A549 (cell line): Measurements from ENCODE around the gene LRFN2. TPM values are rescaled to one million over a fixed set of nuclear protein-coding genes. Genes with fewer than 3 reads are reported as not detected.

Experiments
- ATAC-seq, 2 experiments: fragments of 200-7000 bp in 1 of 2; fragments of >200 bp in 1 of 2; cut with Nextera tagmentation in 1 of 2; cut with Tn5 transposase in 1 of 2; 3 replicates each; pipeline versions ENCODE4 v1.8.0 to v1.9.1; 2018 to 2020; ENCODE audit warnings: mild to moderate bottlenecking in 1 of 2, moderate library complexity in 1 of 2
- CTCF ChIA-PET: fragments of 300-600 bp; sonication (Branson Sonifier 250); formaldehyde crosslinking; extraction: SDS; loops from one replicate; lab custom pipeline; 2021; ENCODE audit warnings: antibody characterized with exemption, inconsistent platforms; lab: Yijun Ruan, JAX
- POLR2A ChIA-PET: fragments of 350-600 bp; formaldehyde crosslinking; extraction: SDS; loops from one replicate; lab custom pipeline; 2021; ENCODE audit warnings: antibody characterized with exemption, inconsistent platforms; lab: Yijun Ruan, JAX
- DNase-seq, 2 experiments: peaks; one replicate each; pipeline versions ENCODE4 v3.0.0 to v3.0.0-alpha.2; 2011 to 2016; ENCODE audit warnings: low read depth in 1 of 2, low spot score in 1 of 2
- FAIRE-seq: peaks from 2 replicates; lab custom pipeline; 2011; peaks lifted over from hg19 to GRCh38; lab: Jason Lieb, UNC
- H3K27ac ChIP-seq, 2 experiments: fragments of >200 bp; sonication (Bioruptor Twin); formaldehyde crosslinking; 3 replicates each; pipeline ENCODE4 v1.5.1; 2016 to 2017
- H3K4me1 ChIP-seq: fragments of >200 bp; sonication (Bioruptor Twin); formaldehyde crosslinking; 3 replicates; pipeline ENCODE4 v1.6.1; 2016
- H3K4me2 ChIP-seq: fragments of >200 bp; sonication (Bioruptor Twin); formaldehyde crosslinking; 3 replicates; pipeline ENCODE4 v1.6.1; 2016
- H3K4me3 ChIP-seq: fragments of >200 bp; sonication (Bioruptor Twin); formaldehyde crosslinking; 3 replicates; pipeline ENCODE4 v1.5.1; 2016
- H3K9me3 ChIP-seq: fragments of >200 bp; sonication (Bioruptor Twin); formaldehyde crosslinking; 3 replicates; pipeline ENCODE4 v1.6.1; 2016
- BCL3 ChIP-seq: fragments of >200 bp; sonication (Bioruptor Twin); formaldehyde crosslinking; IDR thresholded peaks from 3 replicates; pipeline ENCODE4 v1.6.1; 2016
- CBX8 ChIP-seq: fragments of 200-600 bp; sonication (generic); IDR thresholded peaks from 2 replicates; pipeline ENCODE4 v1.6.1; 2016
- CEBPB ChIP-seq, 2 experiments: fragments of >200 bp in 1 of 2; sonication (Bioruptor Twin) in 1 of 2; formaldehyde crosslinking in 1 of 2; IDR thresholded peaks; 2 replicates each; pipeline ENCODE4 v1.6.1; 2012 to 2016
- CHD2 ChIP-seq: fragments of 150-350 bp; IDR thresholded peaks from 2 replicates; pipeline ENCODE4 v1.6.1; 2014; ENCODE audit warnings: low read length; ENCODE audit not compliant: partially characterized antibody
- EP300 ChIP-seq, 2 experiments: fragments of >200 bp; sonication (Bioruptor Twin); formaldehyde crosslinking; IDR thresholded peaks; 2 replicates in 1 of 2; 3 replicates in 1 of 2; pipeline ENCODE4 v1.6.1; 2016 to 2017
- FOSB ChIP-seq: fragments of 250-450 bp; sonication (Bioruptor Pico); IDR thresholded peaks from 2 replicates; pipeline ENCODE4 v1.5.0; 2020; ENCODE audit warnings: mild to moderate bottlenecking, moderate library complexity
- FOSL2 ChIP-seq, 2 experiments: fragments of 450-650 bp in 1 of 2; fragments of >200 bp in 1 of 2; sonication (Bioruptor Twin) in 1 of 2; formaldehyde crosslinking; IDR thresholded peaks; 2 replicates each; pipeline versions ENCODE4 v1.5.0 to v1.6.1; 2016 to 2020; ENCODE audit warnings: mild to moderate bottlenecking in 1 of 2, moderate library complexity in 1 of 2
- FOXS1 ChIP-seq: fragments of 250-450 bp; sonication (Bioruptor Pico); IDR thresholded peaks from 2 replicates; pipeline ENCODE4 v1.5.0; 2020; ENCODE audit warnings: mild to moderate bottlenecking, moderate library complexity
- HEYL ChIP-seq: fragments of 250-450 bp; sonication (Bioruptor Pico); IDR thresholded peaks from 2 replicates; pipeline ENCODE4 v1.8.0; 2021; ENCODE audit warnings: mild to moderate bottlenecking, moderate library complexity
- HOXB13 ChIP-seq: fragments of 250-450 bp; sonication (Bioruptor Pico); IDR thresholded peaks from 2 replicates; pipeline ENCODE4 v1.5.0; 2020; ENCODE audit warnings: low read depth, mild to moderate bottlenecking, moderate library complexity
- JUNB ChIP-seq: fragments of >200 bp; sonication (Bioruptor Twin); formaldehyde crosslinking; IDR thresholded peaks from 2 replicates; pipeline ENCODE4 v1.6.1; 2016
- KDM1A ChIP-seq: fragments of 200-600 bp; sonication (generic); IDR thresholded peaks from 2 replicates; pipeline ENCODE4 v1.6.1; 2016; ENCODE audit warnings: low read depth, mild to moderate bottlenecking
- MAFK ChIP-seq: fragments of 450-650 bp; IDR thresholded peaks from 2 replicates; pipeline ENCODE4 v1.6.1; 2014; ENCODE audit not compliant: partially characterized antibody
- MYC ChIP-seq: IDR thresholded peaks from 2 replicates; pipeline ENCODE4 v1.6.1; 2012; ENCODE audit warnings: mild to moderate bottlenecking, inconsistent platforms, low read length, improper control_type of control experiment, borderline replicate concordance
- NR3C1 ChIP-seq: fragments of >200 bp; sonication (Bioruptor Twin); formaldehyde crosslinking; IDR thresholded peaks from 3 replicates; pipeline ENCODE4 v1.6.1; 2017
- POLR2AphosphoS2 ChIP-seq: conservative IDR thresholded peaks from 2 replicates; pipeline ENCODE4 v1.6.1; 2012; ENCODE audit warnings: low read length, improper control_type of control experiment, inconsistent platforms
- RAD21 ChIP-seq, 2 experiments: fragments of >200 bp in 1 of 2; sonication (Bioruptor Twin) in 1 of 2; formaldehyde crosslinking in 1 of 2; IDR thresholded peaks in 1 of 2; conservative IDR thresholded peaks in 1 of 2; 2 replicates in 1 of 2; 3 replicates in 1 of 2; pipeline ENCODE4 v1.6.1; 2012 to 2018; ENCODE audit warnings: inconsistent platforms in 1 of 2
- TFCP2L1 ChIP-seq: fragments of 250-450 bp; sonication (Bioruptor Pico); IDR thresholded peaks from 2 replicates; pipeline ENCODE4 v1.5.0; 2021; ENCODE audit warnings: mild to moderate bottlenecking
- TP53 ChIP-seq: fragments of 250-450 bp; sonication (Bioruptor Pico); IDR thresholded peaks from 2 replicates; pipeline ENCODE4 v1.5.0; 2021; ENCODE audit warnings: mild to moderate bottlenecking, moderate library complexity
- ZC3H11A ChIP-seq: fragments of 450-650 bp; IDR thresholded peaks from 2 replicates; pipeline ENCODE4 v1.6.1; 2014; ENCODE audit warnings: antibody characterized with exemption, mild to moderate bottlenecking
- WGBS: methylation state at CpG from one replicate; pipeline ENCODE4 v1.1.6; 2017; ENCODE audit errors: missing lambda C conversion rate; 5-methylcytosine and 5-hydroxymethylcytosine counted together
- polyA plus RNA-seq, 4 experiments: library from polyadenylated mRNA; depleted of rRNA in 3 of 4; stranded (reverse); fragments of >200 nt; fragmentation: RNase III in 1 of 4; extraction: RNeasy Plus Mini Kit Qiagen cat#74134 plus additional on column Dnase treatment in 1 of 4; gene quantifications; 2 replicates in 3 of 4; 3 replicates in 1 of 4; pipeline ENCODE4 v1.2.3, GENCODE V29; 2011 to 2017
- TF ChIP-seq, protein P1 (sequence below): IDR thresholded peaks from 2 replicates; pipeline ENCODE4 v1.6.1; 2012; ENCODE audit warnings: low read depth, borderline replicate concordance
- TF ChIP-seq, protein P2 (sequence below): fragments of 150-350 bp; IDR thresholded peaks from 2 replicates; pipeline ENCODE4 v1.6.1; 2014; ENCODE audit warnings: low read depth, mild to moderate bottlenecking, low read length
- TF ChIP-seq, protein P3 (sequence below): fragments of 450-650 bp; IDR thresholded peaks from 2 replicates; pipeline ENCODE4 v1.6.1; 2014; ENCODE audit warnings: antibody characterized with exemption

The LRFN2 gene
- polyA plus RNA-seq, 2 of the 4 experiments (the other 2 are of a cell fraction), result not detected

DNA sequence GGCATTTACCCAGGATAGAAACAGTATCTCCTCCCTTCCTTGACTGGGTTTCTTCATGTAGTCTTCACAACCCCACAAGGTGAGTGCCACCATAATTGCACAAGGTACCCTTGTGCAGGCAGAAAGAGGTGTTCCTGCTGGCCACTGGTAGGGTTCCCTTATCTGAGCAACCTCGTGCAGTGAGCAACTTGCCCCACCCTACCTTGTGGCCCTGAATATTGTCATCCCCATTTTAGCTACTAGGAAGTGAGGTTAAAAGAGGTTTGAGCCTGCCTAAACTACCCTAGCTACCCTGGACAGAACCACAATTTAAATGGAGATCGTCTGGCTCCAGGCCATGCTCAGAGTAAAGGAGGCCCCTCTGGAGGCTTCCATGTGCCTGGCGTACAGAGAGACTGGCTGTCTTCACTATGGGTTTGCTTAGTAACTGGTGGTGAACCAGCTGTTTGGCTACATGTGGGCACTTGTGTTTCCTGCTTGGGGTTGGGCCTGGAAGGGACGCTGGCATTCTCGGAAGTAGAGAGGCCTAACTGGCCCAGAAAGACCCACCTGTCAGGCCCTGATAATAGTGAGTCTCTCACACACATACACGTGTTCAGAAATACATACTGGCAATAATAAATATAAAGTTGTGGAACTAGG, 148.8 kb downstream of the LRFN2 start:
- WGBS, result 43% methylated on average over 4 of the region's 6 CpGs
- no peak overlapping the region for H3K4me2 ChIP-seq
- no peak for FAIRE-seq
- no peak for TF ChIP-seq TP53 (CRISPR knock-in tag)
- TF ChIP-seq HOXB13 (CRISPR knock-in tag), result no peak
- TF ChIP-seq EP300 (IDR thresholded peaks at IDR 0.05), result no peak
- no peak for TF ChIP-seq MYC
- TF ChIP-seq, protein P1, sequence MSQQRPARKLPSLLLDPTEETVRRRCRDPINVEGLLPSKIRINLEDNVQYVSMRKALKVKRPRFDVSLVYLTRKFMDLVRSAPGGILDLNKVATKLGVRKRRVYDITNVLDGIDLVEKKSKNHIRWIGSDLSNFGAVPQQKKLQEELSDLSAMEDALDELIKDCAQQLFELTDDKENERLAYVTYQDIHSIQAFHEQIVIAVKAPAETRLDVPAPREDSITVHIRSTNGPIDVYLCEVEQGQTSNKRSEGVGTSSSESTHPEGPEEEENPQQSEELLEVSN, result no peak
- TF ChIP-seq, all 56 proteins: peak for 0
- Histone ChIP-seq H3K27ac (no peak overlapping the region), H3K4me3 (no peak overlapping the region), H3K4me1 (no peaks in the 10 kb centered on the region), H3K9me3 (no peaks in the 10 kb centered on the region)
- ChIA-PET CTCF (no interaction called here), POLR2A (no interaction called here)
- ATAC-seq (no peak), DNase-seq (no peak)

- 70% methylated on average over 2 of the region's 2 CpGs for WGBS
- CTCF ChIA-PET, result no interaction called here
- H3K4me3 ChIP-seq, result no peak overlapping the region
Measured at GRCh38 chr6:40437631-40438030, 149.5 kb downstream of the LRFN2 start.

DNA sequence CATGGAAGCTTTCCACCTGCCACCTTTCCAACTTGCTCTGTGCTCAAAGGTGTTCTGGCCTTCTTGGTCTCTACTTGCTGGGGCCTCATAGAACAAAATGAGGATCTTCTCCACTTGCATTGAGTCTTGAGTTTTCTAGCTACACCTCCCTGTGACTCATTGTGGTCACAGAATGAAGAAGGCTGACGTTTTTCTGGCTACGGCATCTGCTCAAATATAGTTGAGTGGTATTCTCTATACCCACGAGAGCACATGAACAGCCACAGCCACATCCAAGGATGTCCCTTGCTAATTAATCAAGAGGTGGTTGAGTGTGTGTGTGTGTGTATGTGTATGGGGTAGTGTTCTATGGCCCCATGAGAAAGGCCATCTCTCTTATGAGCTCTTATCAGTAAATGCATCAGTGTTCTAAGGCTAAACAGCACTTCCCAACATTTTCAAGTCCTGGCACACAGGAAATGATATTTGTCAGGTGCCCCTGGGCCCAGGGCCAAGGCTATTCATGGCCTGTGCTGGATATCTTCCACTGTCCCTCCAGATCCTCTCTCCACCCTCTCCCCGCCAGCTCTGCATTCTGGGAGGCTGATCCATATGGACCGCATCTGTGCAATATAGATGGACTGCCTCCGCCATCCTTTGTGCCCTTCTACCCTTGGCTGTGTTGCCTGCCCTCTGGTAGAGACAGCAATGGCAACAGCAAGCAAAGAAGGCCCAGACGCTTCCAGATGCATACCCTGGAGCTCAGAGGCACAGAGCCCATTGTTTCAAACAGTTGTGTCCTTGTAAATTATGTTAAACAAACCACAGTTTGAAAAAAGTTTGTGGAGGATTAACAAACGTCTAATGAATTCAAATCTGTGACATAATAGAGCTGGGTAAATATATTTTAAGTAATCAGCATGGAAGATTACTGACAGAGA, 150.2 kb downstream of the LRFN2 start:
- no peak for FAIRE-seq
- CTCF ChIA-PET, result interaction anchor here (1.5 kb wide), 1 partner anchor 19 kb away, joined by 3 read pairs; no protein-coding TSS in a partner anchor
- Histone ChIP-seq H3K4me2 (no peak overlapping the region), H3K9me3 (no peaks in the 10 kb centered on the region)
- TF ChIP-seq MAFK (no peak), ZC3H11A (no peak), FOSB (CRISPR knock-in tag) (no peak), FOXS1 (CRISPR knock-in tag) (no peak)
- TF ChIP-seq, protein P2, sequence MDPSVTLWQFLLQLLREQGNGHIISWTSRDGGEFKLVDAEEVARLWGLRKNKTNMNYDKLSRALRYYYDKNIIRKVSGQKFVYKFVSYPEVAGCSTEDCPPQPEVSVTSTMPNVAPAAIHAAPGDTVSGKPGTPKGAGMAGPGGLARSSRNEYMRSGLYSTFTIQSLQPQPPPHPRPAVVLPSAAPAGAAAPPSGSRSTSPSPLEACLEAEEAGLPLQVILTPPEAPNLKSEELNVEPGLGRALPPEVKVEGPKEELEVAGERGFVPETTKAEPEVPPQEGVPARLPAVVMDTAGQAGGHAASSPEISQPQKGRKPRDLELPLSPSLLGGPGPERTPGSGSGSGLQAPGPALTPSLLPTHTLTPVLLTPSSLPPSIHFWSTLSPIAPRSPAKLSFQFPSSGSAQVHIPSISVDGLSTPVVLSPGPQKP, result no peak
- TF ChIP-seq, all 56 proteins: peak for 0
- POLR2A ChIA-PET, result no interaction called here
- Histone ChIP-seq H3K4me1 (no peaks in the 10 kb centered on the region), H3K4me3 (no peak overlapping the region), H3K27ac (no peak overlapping the region)
- ATAC-seq (no peak), DNase-seq (no peak)
- WGBS, result 53% methylated on average over 8 of the region's 8 CpGs

More at GRCh38 chr6:40437631-40438030, 149.5 kb downstream of the LRFN2 start:
- FAIRE-seq (no peak), DNase-seq (no peak), ATAC-seq (no peak)
- TF ChIP-seq RAD21 (conservative IDR thresholded peaks at IDR 0.05 in 1 of 2, IDR thresholded peaks at IDR 0.05 in 1 of 2) (no peak), FOXS1 (CRISPR knock-in tag) (no peak), BCL3 (no peak), FOSL2 (IDR thresholded peaks at IDR 0.05) (no peak), FOSL2 (CRISPR knock-in tag; IDR thresholded peaks at IDR 0.05) (no peak), HOXB13 (CRISPR knock-in tag) (no peak), POLR2AphosphoS2 (no peak), TFCP2L1 (CRISPR knock-in tag) (no peak), CHD2 (no peak), MAFK (no peak), FOSB (CRISPR knock-in tag) (no peak), HEYL (no peak), CBX8 (no peak), KDM1A (no peak), NR3C1 (no peak), CEBPB (IDR thresholded peaks at IDR 0.05) (no peak), JUNB (no peak)
- TF ChIP-seq, protein P1, result no peak
- TF ChIP-seq, protein P3, sequence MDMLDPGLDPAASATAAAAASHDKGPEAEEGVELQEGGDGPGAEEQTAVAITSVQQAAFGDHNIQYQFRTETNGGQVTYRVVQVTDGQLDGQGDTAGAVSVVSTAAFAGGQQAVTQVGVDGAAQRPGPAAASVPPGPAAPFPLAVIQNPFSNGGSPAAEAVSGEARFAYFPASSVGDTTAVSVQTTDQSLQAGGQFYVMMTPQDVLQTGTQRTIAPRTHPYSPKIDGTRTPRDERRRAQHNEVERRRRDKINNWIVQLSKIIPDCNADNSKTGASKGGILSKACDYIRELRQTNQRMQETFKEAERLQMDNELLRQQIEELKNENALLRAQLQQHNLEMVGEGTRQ, result no peak
- H3K4me2 ChIP-seq, result no peak overlapping the region
- no peak overlapping the region for H3K27ac ChIP-seq
- POLR2A ChIA-PET, result no interaction called here
- no peaks in the 10 kb centered on the region for H3K4me1 ChIP-seq
- no peaks in the 10 kb centered on the region for H3K9me3 ChIP-seq
